ENCODE results near the gene TOMM7.

TOMM7 gene

DNA sequence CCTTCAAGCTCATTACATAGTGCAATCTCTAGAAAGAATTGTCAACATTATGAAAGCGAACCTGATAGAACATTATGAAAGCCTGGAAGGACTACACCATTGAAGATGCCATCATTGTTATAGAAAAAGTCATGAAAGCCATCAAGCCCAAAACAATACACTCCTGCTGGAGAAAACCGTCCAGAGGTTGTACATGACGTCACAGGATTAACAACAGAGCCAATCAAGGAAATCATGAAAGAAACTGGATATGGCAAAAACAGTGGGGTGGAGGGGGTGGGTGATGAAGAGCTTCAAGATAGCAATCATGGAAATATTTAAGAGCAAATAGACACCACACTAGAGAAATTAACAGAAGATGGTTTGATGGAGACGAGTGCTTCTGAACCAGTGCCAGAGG lies 45.7 kb downstream of the TOMM7 start:
- no peak overlapping the region for H3K4me3 ChIP-seq
- no peaks in the 10 kb centered on the region for H4K20me1 ChIP-seq
- TF ChIP-seq Cebpa-rat (IDR thresholded peaks at IDR 0.05), result no peak
- H3K27ac ChIP-seq, result no peak overlapping the region
- H3K9ac ChIP-seq, result no peak overlapping the region
- no peak overlapping the region for H3K4me2 ChIP-seq
- no peaks in the 10 kb centered on the region for H3K36me3 ChIP-seq
- no peaks in the 10 kb centered on the region for H3K27me3 ChIP-seq
- no peaks in the 10 kb centered on the region for H3K4me1 ChIP-seq
- H3K9me3 ChIP-seq, result no peaks in the 10 kb centered on the region

DNA sequence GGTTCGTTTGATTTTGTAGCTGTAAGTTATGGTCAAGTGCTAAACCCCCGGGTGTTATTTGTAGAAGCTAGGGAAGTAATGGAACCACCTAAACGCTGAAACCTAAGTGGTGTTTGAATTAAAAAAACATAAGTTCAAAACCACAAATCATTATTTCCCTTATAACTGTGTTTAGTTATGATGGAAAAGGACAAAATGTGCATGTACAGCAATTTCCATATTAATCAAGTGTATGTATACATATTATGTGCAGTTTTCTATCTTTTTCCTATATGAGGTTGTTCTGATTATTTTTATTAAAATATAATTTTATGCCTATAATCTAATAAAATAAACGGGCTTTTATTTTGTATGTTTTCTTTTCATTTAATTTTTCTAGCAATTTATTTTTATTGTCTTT lies 49.8 kb downstream of the TOMM7 start:
- no peak overlapping the region for H3K27ac ChIP-seq
- H3K4me3 ChIP-seq, result no peak overlapping the region
- TF ChIP-seq Cebpa-rat (IDR thresholded peaks at IDR 0.05), result no peak
- peaks cover 6% of the 10 kb centered on the region for H3K9me3 ChIP-seq
- H3K9ac ChIP-seq, result no peak overlapping the region
- H3K4me2 ChIP-seq, result no peak overlapping the region
- H3K36me3 ChIP-seq, result no peaks in the 10 kb centered on the region
- H3K27me3 ChIP-seq, result no peaks in the 10 kb centered on the region
- no peaks in the 10 kb centered on the region for H3K4me1 ChIP-seq
- H4K20me1 ChIP-seq, result no peaks in the 10 kb centered on the region

- no peaks in the 10 kb centered on the region for H3K27me3 ChIP-seq
- no peak overlapping the region for H3K4me3 ChIP-seq
- H3K36me3 ChIP-seq, result no peaks in the 10 kb centered on the region
- H3K27ac ChIP-seq, result no peak overlapping the region
- H3K9ac ChIP-seq, result no peak overlapping the region
- no peaks in the 10 kb centered on the region for H3K4me1 ChIP-seq
- no peak overlapping the region for H3K4me2 ChIP-seq
- H3K9me3 ChIP-seq, result peaks cover 7% of the 10 kb centered on the region
- H4K20me1 ChIP-seq, result no peaks in the 10 kb centered on the region
- no peak for TF ChIP-seq Cebpa-rat (IDR thresholded peaks at IDR 0.05)
Measured at GRCh38 chr7:22771872-22772228, 50.8 kb downstream of the TOMM7 start.

DNA sequence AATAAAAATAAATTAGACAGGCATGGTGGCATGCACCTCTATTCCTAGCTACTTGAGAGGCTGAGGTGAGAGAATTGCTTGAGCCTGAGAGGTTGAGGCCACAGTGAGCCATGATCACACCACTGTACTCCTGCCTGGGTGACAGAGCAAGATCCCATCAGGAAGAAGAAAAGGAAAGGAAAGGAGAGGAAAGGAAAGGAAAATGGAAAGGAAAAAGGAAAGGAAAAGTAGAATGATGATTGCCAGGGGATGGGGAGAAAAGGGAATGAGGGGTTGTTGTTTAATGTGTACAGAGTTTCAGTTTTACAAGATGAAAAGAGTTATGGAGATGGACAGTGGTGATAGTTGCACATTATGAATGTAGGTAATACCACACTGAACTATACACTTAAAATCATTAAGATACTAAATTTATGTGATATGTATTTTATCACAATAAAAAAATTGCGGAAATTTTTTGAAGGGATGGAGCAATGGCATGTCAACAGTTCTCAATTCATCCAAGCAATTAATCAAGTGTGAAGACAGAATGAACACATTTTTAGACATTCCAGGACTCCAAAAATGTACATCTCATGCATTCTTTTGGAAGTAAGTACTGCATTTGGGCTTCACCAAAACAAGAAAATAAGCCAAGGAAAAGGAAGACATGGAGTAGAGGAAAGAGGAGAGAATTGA lies 51.3 kb downstream of the TOMM7 start:
- no peak overlapping the region for H3K9ac ChIP-seq
- no peak overlapping the region for H3K4me2 ChIP-seq
- no peaks in the 10 kb centered on the region for H3K4me1 ChIP-seq
- H4K20me1 ChIP-seq, result no peaks in the 10 kb centered on the region
- H3K27me3 ChIP-seq, result no peaks in the 10 kb centered on the region
- no peak for TF ChIP-seq Cebpa-rat (IDR thresholded peaks at IDR 0.05)
- H3K36me3 ChIP-seq, result no peaks in the 10 kb centered on the region
- H3K9me3 ChIP-seq, result peaks cover 7% of the 10 kb centered on the region
- no peak overlapping the region for H3K4me3 ChIP-seq
- H3K27ac ChIP-seq, result no peak overlapping the region

GRCh38 chr7:22765609-22766008 lies 57.0 kb downstream of the TOMM7 start:
- H3K27me3 ChIP-seq, result no peaks in the 10 kb centered on the region
- no peaks in the 10 kb centered on the region for H4K20me1 ChIP-seq
- H3K9ac ChIP-seq, result no peak overlapping the region
- no peak overlapping the region for H3K4me2 ChIP-seq
- TF ChIP-seq Cebpa-rat (IDR thresholded peaks at IDR 0.05), result no peak
- H3K4me1 ChIP-seq, result no peaks in the 10 kb centered on the region
- no peak overlapping the region for H3K27ac ChIP-seq
- no peak overlapping the region for H3K4me3 ChIP-seq
- no peaks in the 10 kb centered on the region for H3K36me3 ChIP-seq
- H3K9me3 ChIP-seq, result peaks cover 10% of the 10 kb centered on the region
